ENCODE measurements around the gene B9D1.

Gene B9D1

DNA sequence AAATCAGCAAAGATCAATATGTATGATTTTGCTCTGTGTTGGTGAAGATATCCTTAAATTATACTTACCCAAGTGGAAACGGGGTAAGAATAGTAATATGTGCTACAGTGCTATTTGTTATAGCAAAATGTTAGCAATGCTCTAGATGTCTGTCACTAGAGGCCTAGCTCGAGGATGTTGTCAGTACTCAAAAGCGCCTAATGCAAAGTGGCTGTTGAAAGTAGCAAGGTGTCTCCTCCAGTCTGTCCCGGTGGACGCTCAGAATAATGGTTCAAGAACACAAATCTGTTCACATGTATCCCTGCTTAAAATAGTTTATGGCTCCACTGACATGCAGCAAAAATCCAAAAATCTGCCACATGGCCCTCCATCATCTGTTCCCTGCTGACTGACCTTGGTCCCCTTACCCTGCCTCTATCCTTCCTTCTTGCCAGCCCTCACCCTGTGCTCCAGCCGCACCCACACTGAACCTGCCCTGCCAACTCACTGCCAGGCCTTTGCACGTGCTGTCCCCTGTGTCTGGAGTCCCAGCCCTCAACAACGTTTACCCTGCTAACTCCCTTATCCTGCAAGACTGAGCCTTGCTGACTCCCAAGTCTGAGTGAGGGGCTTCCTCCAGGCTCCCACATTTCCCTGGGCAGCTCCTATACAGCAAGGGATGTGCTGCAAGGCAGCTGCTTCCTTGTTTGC is 38.9 kb upstream of the B9D1 start:
- POLR2A ChIA-PET = interaction anchor here (1.4 to 3.6 kb wide), 2 partner anchors 9 to 23 kb away, joined by 3 to 26 read pairs; partner anchors contain the start of gene MAPK7

DNA sequence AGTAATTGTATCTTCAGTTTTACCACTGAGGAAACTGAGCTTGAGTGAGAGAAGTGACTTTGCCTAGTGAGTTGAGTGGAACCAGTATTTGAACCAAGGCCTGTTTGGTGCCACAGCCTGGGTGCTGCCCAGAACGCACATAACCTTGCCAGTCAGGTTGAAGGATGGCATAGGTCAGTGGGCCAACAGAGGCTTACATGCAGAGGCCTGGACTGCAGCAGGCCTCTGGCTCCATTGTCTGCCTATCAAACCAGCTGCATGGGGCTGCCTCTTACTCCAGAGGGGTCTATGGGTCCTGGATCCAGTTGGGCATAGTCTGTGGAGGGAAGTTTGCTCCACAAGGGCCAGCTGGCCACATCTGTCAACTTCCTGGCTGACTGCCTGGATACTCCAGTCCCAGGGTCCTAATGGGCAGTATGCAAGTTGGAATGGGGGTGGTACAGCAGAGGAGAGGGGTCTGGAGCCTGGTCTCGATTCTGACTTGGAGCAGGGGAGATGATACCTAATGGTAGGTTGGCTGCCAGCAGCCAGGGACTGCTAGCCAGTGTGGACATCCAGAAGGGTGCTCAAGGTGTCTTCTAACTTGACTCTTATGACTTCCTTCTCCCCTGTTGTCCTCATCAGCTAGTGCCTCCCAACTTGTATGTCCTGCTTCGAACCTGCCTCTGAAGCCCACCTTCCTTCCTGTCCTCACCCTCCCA is 37.4 kb upstream of the B9D1 start:
- no peak for TF ChIP-seq NFRKB (IDR thresholded peaks at IDR 0.05)
- TF ChIP-seq TARDBP (IDR thresholded peaks at IDR 0.05) = no peak
- TF ChIP-seq LEF1 (IDR thresholded peaks at IDR 0.05; ENCODE audit: borderline replicate concordance) = no peak
- TF ChIP-seq SUZ12 (IDR thresholded peaks at IDR 0.05) = no peak
- no peak for TF ChIP-seq ELF4 (IDR thresholded peaks at IDR 0.05)
- no peak for TF ChIP-seq BHLHE40 (IDR thresholded peaks at IDR 0.05; ENCODE audit: borderline replicate concordance)
- no peak for TF ChIP-seq PKNOX1 (IDR thresholded peaks at IDR 0.05)
- TF ChIP-seq ARNT (IDR thresholded peaks at IDR 0.05) = no peak
- no peak for TF ChIP-seq FOXM1 (IDR thresholded peaks at IDR 0.05; ENCODE audit: borderline replicate concordance)
- TF ChIP-seq FOXK2 (IDR thresholded peaks at IDR 0.05) = no peak
- no peak for TF ChIP-seq CTBP1 (IDR thresholded peaks at IDR 0.05; ENCODE audit: borderline replicate concordance)
- no peak for TF ChIP-seq FOXA1 (IDR thresholded peaks at IDR 0.05)
- TF ChIP-seq HDGF (IDR thresholded peaks at IDR 0.05; ENCODE audit: borderline replicate concordance) = no peak
- TF ChIP-seq SP1 (IDR thresholded peaks at IDR 0.05) = no peak
- no peak for TF ChIP-seq L3MBTL2 (conservative IDR thresholded peaks at IDR 0.05)
- no peak for TF ChIP-seq ZNF384 (IDR thresholded peaks at IDR 0.05)
- ChIA-PET POLR2A (interaction anchor here (1.3 to 3.6 kb wide), 3 partner anchors 8 to 22 kb away, joined by 3 to 26 read pairs (median 3); partner anchors contain the start of gene MAPK7), CTCF (no interaction called here)
- DNase-seq (ENCODE audit: extremely low spot score) = no peak

More for the DNA sequence above, 38.9 kb upstream of the B9D1 start:
- TF ChIP-seq FOXM1 (IDR thresholded peaks at IDR 0.05; ENCODE audit: borderline replicate concordance) = no peak
- CTCF ChIA-PET = interaction anchor here (0.6 to 1.0 kb wide), 2 partner anchors 38 to 212 kb away, joined by 3 to 4 read pairs; no protein-coding TSS in a partner anchor
- DNase-seq (ENCODE audit: extremely low spot score) = no peak

GRCh38 chr17:19398301-19399181 is 36.0 kb upstream of the B9D1 start:
- no peak for TF ChIP-seq TARDBP (IDR thresholded peaks at IDR 0.05)
- TF ChIP-seq CTBP1 (IDR thresholded peaks at IDR 0.05; ENCODE audit: borderline replicate concordance) = no peak
- TF ChIP-seq SP1 (IDR thresholded peaks at IDR 0.05) = no peak
- TF ChIP-seq BHLHE40 (IDR thresholded peaks at IDR 0.05; ENCODE audit: borderline replicate concordance) = no peak
- TF ChIP-seq SUZ12 (IDR thresholded peaks at IDR 0.05) = no peak
- TF ChIP-seq ZNF384 (IDR thresholded peaks at IDR 0.05) = no peak
- TF ChIP-seq FOXM1 (IDR thresholded peaks at IDR 0.05; ENCODE audit: borderline replicate concordance) = no peak
- TF ChIP-seq PKNOX1 (IDR thresholded peaks at IDR 0.05) = no peak
- TF ChIP-seq NFRKB (IDR thresholded peaks at IDR 0.05) = no peak
- no peak for TF ChIP-seq L3MBTL2 (conservative IDR thresholded peaks at IDR 0.05)
- no peak for TF ChIP-seq ARNT (IDR thresholded peaks at IDR 0.05)
- no peak for TF ChIP-seq ELF4 (IDR thresholded peaks at IDR 0.05)
- TF ChIP-seq LEF1 (IDR thresholded peaks at IDR 0.05; ENCODE audit: borderline replicate concordance) = no peak
- no peak for TF ChIP-seq FOXA1 (IDR thresholded peaks at IDR 0.05)
- TF ChIP-seq FOXK2 (IDR thresholded peaks at IDR 0.05) = no peak
- no peak for TF ChIP-seq HDGF (IDR thresholded peaks at IDR 0.05; ENCODE audit: borderline replicate concordance)
- ChIA-PET CTCF (no interaction called here), POLR2A (interaction anchor here (3.0 kb wide), 1 partner anchor 20 kb away, joined by 12 read pairs; the partner anchor contains the start of gene MAPK7)
- DNase-seq (ENCODE audit: extremely low spot score) = no peak

- no peak for TF ChIP-seq NFRKB (IDR thresholded peaks at IDR 0.05)
- TF ChIP-seq TARDBP (IDR thresholded peaks at IDR 0.05) = no peak
- TF ChIP-seq HDGF (IDR thresholded peaks at IDR 0.05; ENCODE audit: borderline replicate concordance) = no peak
- TF ChIP-seq L3MBTL2 (conservative IDR thresholded peaks at IDR 0.05) = no peak
- no peak for TF ChIP-seq SUZ12 (IDR thresholded peaks at IDR 0.05)
- no peak for TF ChIP-seq PKNOX1 (IDR thresholded peaks at IDR 0.05)
- no peak for TF ChIP-seq ARNT (IDR thresholded peaks at IDR 0.05)
- no peak for TF ChIP-seq LEF1 (IDR thresholded peaks at IDR 0.05; ENCODE audit: borderline replicate concordance)
- no peak for TF ChIP-seq FOXA1 (IDR thresholded peaks at IDR 0.05)
- no peak for TF ChIP-seq CTBP1 (IDR thresholded peaks at IDR 0.05; ENCODE audit: borderline replicate concordance)
- no peak for TF ChIP-seq ZNF384 (IDR thresholded peaks at IDR 0.05)
- no peak for TF ChIP-seq BHLHE40 (IDR thresholded peaks at IDR 0.05; ENCODE audit: borderline replicate concordance)
- no peak for TF ChIP-seq SP1 (IDR thresholded peaks at IDR 0.05)
- no peak for TF ChIP-seq FOXM1 (IDR thresholded peaks at IDR 0.05; ENCODE audit: borderline replicate concordance)
- no peak for TF ChIP-seq ELF4 (IDR thresholded peaks at IDR 0.05)
- no peak for TF ChIP-seq FOXK2 (IDR thresholded peaks at IDR 0.05)
- no peak for DNase-seq (ENCODE audit: extremely low spot score)
- ChIA-PET POLR2A (interaction anchor here (3.0 kb wide), 1 partner anchor 19 kb away, joined by 12 read pairs; the partner anchor contains the start of gene MAPK7), CTCF (interaction anchor here (0.5 to 1.3 kb wide), 3 partner anchors 20 to 71 kb away, joined by 3 to 6 read pairs (median 3); partner anchors contain the start of gene B9D1)
These were observed 35.1 kb upstream of the B9D1 start for GRCh38 chr17:19397556-19398041.
